ENCODE data around the gene MYBPH.

The MYBPH gene

DNA sequence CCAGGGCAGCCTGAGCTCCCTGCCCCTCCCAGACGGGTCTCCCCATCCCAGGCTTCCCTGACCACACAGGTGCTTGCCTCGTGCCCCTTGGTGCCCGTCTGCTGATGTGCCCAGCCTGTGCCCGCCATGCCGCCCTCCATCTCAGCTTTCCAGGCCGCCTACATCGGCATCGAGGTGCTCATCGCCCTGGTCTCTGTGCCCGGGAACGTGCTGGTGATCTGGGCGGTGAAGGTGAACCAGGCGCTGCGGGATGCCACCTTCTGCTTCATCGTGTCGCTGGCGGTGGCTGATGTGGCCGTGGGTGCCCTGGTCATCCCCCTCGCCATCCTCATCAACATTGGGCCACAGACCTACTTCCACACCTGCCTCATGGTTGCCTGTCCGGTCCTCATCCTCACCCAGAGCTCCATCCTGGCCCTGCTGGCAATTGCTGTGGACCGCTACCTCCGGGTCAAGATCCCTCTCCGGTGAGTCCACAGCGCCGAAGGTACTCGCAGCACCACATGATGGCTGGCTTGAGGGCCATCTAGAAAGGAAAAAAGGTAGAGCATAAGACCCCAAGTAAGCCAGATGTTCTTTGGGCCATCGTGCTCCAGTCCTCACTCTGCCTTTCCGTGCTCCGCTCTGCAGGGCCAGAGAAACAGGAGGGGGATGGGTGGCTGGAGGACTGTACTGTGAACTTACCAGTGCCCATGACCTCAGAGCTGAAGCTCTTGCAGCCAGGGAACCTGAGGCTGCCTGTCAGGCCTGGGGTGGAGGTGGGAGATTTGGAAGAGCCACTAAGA is 46.7 kb downstream of the MYBPH start:
- DNase-seq (ENCODE audit: low spot score) = no peak

- no peak for DNase-seq (ENCODE audit: low spot score)
Observed at GRCh38 chr1:203128431-203128715, 47.3 kb downstream of the MYBPH start.

DNA sequence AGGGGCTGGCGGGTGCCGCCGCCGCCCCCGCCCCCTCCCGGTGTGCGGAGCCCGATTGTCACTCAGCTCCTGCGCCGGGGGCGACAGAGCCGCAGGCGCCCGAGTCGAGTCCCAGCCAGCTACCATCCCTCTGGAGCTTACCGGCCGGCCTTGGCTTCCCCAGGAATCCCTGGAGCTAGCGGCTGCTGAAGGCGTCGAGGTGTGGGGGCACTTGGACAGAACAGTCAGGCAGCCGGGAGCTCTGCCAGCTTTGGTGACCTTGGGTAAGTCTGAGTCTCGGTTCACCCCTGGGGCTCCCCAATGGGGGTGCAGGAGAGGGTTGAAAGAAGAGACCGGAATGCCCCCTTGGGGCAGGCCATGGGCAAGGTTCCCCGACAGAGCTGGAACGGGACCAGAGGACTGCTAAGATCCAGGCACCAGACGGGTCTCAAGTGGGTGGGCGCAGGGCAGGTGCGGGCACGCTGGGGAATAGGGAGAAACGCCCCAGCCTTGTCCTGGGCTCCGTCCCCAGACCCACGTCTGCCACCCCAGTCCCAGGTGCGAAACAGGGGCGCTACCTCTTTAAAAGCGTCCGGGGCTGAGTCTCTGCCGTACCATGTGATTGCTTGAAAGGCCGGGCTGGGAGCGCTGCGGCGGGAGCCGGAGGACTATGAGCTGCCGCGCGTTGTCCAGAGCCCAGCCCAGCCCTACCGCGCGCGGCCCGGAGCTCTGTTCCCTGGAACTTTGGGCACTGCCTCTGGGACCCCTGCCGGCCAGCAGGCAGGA is 47.8 kb downstream of the MYBPH start, which contains the start of gene ADORA1:
Gene ADORA1 (plus strand): TSS at position 61 of the 765 bp plus-strand sequence. CDS start 1,116 bp downstream, outside the sequence.
- DNase-seq (ENCODE audit: low spot score) = peak; percentile 75

- DNase-seq (ENCODE audit: low spot score) = no peak
Observed at GRCh38 chr1:203126866-203127665, 48.6 kb downstream of the MYBPH start.

- peak; percentile 69 for DNase-seq (ENCODE audit: low spot score)
Observed at GRCh38 chr1:203126151-203126865, 49.3 kb downstream of the MYBPH start.

DNA sequence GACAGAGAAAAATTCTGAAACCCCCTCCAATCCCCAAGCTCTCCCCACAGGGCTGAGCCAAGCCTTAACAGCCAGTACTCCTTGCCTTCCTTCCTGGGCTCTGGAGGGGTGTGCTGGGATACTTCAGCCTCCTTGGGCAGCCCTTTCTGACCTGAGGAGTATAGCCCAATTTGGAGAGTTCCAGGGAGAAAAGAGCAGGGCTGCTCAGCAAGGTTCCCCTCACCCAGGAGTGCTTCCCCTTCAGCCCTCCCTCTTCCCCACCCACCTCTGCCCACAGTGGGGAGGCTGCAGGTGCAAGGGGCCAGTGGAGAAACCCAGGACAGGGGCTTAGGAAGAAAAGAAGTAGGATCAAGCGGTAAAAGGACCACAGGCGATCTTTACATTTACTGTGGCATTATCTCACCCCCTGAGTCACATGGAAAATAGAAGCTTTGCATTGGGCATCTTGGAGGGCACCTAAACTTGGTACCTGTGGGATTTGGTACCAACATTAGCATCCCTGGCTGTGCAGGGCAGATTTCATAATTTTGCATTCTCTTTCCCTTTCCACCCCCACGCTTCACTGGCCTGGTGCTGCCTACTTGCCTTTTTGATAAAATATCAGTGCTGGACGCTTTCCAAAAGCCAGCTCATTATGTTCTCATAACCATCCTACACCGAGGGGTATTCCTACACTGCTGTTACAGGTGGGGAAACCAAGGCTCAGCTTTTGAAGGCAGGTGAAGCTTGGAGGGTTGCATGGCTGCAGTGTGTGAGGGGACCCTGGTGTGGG is 50.9 kb downstream of the MYBPH start:
- DNase-seq (ENCODE audit: low spot score) = no peak

DNA sequence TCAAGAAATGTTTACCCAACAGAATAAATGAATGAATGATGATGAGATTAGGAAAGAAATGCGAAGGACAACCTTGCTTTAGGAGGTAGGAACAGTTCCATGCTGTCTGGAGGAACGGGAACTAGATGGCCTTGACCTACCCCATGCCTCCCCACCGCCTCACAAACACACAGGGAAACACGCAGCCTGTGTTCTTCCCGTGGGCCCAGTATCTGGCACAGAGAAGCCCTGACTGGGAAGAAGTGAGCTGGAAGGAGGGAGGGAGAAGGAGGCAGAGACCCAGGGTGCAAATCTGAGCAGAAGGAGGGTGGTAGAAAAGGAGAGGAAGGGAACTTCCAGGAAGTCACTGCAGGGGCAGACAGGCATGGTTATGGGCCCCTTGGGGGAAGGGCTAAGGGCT is 51.6 kb downstream of the MYBPH start:
- DNase-seq (ENCODE audit: low spot score) = no peak

DNA sequence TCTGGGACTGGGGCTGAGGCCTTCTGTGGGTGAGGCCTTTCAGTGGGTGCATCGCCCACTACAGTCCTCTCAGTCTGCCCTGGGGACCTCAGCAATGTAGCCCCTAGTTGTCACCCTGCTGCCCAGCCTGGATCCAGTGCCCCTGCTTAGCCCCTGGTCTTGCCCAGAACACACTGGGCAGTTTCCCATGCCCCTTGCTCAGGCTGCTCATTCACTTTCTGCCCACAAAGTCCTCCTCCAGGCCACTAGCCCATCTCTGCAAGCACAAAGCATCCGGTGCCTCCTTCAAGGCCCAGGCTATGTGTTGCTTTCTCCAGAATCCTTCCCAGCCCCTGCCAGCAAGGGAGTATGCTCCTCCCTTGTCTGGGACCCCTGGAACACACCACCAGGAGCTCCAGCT is 53.5 kb downstream of the MYBPH start:
- no peak for DNase-seq (ENCODE audit: low spot score)

- no peak for DNase-seq (ENCODE audit: low spot score)
Observed at GRCh38 chr1:203121186-203122015, 54.2 kb downstream of the MYBPH start.

DNA sequence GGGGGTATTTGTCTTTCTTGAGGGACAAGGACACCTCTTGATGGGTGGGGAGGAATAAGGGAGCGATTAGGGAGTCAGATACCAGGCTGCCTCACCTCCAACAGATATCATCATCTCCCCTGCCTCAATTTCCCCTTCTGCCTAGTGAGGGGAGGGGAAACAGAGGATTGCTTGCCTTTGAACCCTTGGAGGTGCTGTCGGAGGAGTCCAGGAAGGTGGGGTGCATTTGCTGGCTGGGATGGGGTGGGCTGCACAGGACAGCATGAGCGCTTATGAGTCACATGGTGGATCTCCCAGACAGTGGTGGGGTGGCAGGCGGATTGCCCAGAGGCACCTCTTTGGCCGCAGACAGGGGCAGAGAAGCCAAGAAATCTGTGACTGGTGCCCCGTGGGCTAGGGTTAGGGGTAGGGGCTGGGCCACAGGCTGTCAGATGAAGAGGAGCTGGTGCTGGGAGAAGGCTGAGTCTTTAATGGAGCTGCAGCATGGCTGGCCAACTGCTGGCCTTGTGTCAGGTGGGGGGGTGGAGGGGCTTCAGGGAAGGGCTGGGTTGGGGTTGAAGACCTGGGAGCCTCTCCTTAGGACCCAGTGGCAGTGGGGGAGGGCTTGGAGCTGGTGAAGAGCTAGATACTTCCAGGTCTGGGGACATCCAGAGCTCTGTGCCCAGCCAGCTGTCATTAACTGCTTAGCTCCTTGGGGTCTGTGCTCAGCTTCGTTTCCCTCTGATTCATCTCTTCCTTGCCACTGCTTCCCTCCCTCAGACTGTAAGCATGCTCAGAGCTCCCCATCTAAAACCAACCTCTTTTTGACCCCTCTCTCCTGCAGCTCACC is 55.1 kb downstream of the MYBPH start:
- DNase-seq (ENCODE audit: low spot score) = no peak
